Heart left ventricle (tissue), 13 donors: ENCODE data around the gene HERPUD1.

Source experiments
- POLR2A ChIP-seq, 2 donors: fragments of 450-650 bp; IDR thresholded peaks; one replicate each; pipeline ENCODE4 v1.6.1; 2017; ENCODE audit warnings: antibody characterized with exemption in 2 of 2, mild to moderate bottlenecking in 2 of 2, moderate library complexity in 2 of 2
- TF ChIP-seq, protein P1 (sequence below), 12 donors: fragments of 200-600 bp; sonication (generic) in 4 of 12; IDR thresholded peaks; one replicate each; pipeline versions ENCODE4 v1.5.0 to v1.8.0; 2018 to 2022; ENCODE audit warnings: antibody characterized with exemption in 12 of 12, mild to moderate bottlenecking in 5 of 12
- donor health status: ischemic (EF 13 %, LVEDD 7.1; RV severe dilation, severe dysfunction).
- donor health status: DM: no; HTN: yes; CAD: no.
- donor health status: DM: no; HTN: no; CAD: no.
- donor health status: ischemic (EF 25% LVEDD 6.9; RV normal size, moderate dysfunction).
- donor health status: ischemic (EF 25% LVEDD 5.7; RV mildly dilated, moderate dysfunction).
- donor health status: ischemic (EF 35%, LVEDD 5.7; RV mildly dilated, moderate dysfunction).
- donor health status: nonischemic (EF 11% LVEDD 7.7; RV severe dilation, severe dysfunction).
- donor health status: DM: yes; HTN: yes; CAD: no.
- donor health status: PGD.
- donor health status: ischemic (EF 29% LVEDD 5.4; RV normal size, mild dysfunction).
- donor health status: nonischemic (EF 23%, LVEDD 6.1; RV moderate dilation, normal function).

DNA sequence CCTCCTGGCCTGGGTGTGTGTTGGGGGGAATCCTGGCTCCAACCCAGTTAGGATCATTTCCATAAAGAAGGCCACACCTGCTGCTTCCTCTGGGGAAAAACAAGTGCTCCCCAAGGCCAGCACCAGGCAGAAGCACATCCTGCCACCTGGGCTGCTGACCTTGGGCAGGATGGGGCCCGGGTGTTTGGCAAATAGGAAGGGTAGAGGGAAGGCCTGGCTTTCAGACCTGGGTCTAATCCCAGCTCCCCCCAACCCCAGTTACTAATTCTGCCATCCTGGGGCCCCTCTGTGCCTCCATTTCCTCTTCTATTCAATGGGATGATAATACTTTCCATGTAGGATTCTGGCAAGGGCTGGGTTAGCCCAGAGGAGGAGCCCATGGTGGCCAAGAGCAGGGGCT lies 54.4 kb downstream of the HERPUD1 start:
- TF ChIP-seq, protein P1, sequence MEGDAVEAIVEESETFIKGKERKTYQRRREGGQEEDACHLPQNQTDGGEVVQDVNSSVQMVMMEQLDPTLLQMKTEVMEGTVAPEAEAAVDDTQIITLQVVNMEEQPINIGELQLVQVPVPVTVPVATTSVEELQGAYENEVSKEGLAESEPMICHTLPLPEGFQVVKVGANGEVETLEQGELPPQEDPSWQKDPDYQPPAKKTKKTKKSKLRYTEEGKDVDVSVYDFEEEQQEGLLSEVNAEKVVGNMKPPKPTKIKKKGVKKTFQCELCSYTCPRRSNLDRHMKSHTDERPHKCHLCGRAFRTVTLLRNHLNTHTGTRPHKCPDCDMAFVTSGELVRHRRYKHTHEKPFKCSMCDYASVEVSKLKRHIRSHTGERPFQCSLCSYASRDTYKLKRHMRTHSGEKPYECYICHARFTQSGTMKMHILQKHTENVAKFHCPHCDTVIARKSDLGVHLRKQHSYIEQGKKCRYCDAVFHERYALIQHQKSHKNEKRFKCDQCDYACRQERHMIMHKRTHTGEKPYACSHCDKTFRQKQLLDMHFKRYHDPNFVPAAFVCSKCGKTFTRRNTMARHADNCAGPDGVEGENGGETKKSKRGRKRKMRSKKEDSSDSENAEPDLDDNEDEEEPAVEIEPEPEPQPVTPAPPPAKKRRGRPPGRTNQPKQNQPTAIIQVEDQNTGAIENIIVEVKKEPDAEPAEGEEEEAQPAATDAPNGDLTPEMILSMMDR (IDR thresholded peaks at IDR 0.05) = no peak
- no peak for TF ChIP-seq POLR2A (IDR thresholded peaks at IDR 0.05)
